ENCODE data around the gene BTBD18. TPM values are rescaled to one million over a fixed set of nuclear protein-coding genes. Genes with fewer than 3 reads are reported as not detected.

The BTBD18 gene
- total RNA-seq, 1 donor from 2014 or later, result not detected

- TF ChIP-seq CTCF (conservative IDR thresholded peaks at IDR 0.05), result no peak
- DNase-seq (ENCODE audit: low read depth, low spot score), result no peak
- peak overlapping the region; percentile 88 for H3K27ac Mint-ChIP-seq (ENCODE audit: unreplicated experiment)
- H3K36me3 Mint-ChIP-seq (ENCODE audit: low read depth), result peaks cover 4% of the 10 kb centered on the region
- H3K4me1 Mint-ChIP-seq, result peaks cover 77% of the 10 kb centered on the region
- H3K9me3 Mint-ChIP-seq, result no peaks in the 10 kb centered on the region
- peak overlapping the region; percentile 74 for H3K4me3 Mint-ChIP-seq
- no peaks in the 10 kb centered on the region for H3K27me3 Mint-ChIP-seq (ENCODE audit: low read depth)
These were observed 23.9 kb upstream of the BTBD18 start for GRCh38 chr11:57775491-57775890.

GRCh38 chr11:57773026-57773598, 21.5 kb upstream of the BTBD18 start:
- no peak for TF ChIP-seq CTCF (conservative IDR thresholded peaks at IDR 0.05)
- Mint-ChIP-seq H3K9me3 (no peaks in the 10 kb centered on the region), H3K27me3 (ENCODE audit: low read depth) (no peaks in the 10 kb centered on the region), H3K36me3 (ENCODE audit: low read depth) (peaks cover 4% of the 10 kb centered on the region), H3K4me3 (no peak overlapping the region), H3K27ac (ENCODE audit: unreplicated experiment) (no peak overlapping the region), H3K4me1 (peaks cover 64% of the 10 kb centered on the region)
- DNase-seq (ENCODE audit: low read depth, low spot score), result no peak

GRCh38 chr11:57772562-57772961, 20.9 kb upstream of the BTBD18 start:
- no peaks in the 10 kb centered on the region for H3K9me3 Mint-ChIP-seq
- H3K27ac Mint-ChIP-seq (ENCODE audit: unreplicated experiment), result no peak overlapping the region
- H3K36me3 Mint-ChIP-seq (ENCODE audit: low read depth), result peaks cover 4% of the 10 kb centered on the region
- H3K4me3 Mint-ChIP-seq, result no peak overlapping the region
- H3K27me3 Mint-ChIP-seq (ENCODE audit: low read depth), result no peaks in the 10 kb centered on the region
- TF ChIP-seq CTCF (conservative IDR thresholded peaks at IDR 0.05), result no peak
- H3K4me1 Mint-ChIP-seq, result peaks cover 62% of the 10 kb centered on the region
- no peak for DNase-seq (ENCODE audit: low read depth, low spot score)

- H3K9me3 Mint-ChIP-seq, result no peaks in the 10 kb centered on the region
- H3K4me1 Mint-ChIP-seq, result peaks cover 59% of the 10 kb centered on the region
- no peaks in the 10 kb centered on the region for H3K27me3 Mint-ChIP-seq (ENCODE audit: low read depth)
- no peak overlapping the region for H3K4me3 Mint-ChIP-seq
- no peak for TF ChIP-seq CTCF (conservative IDR thresholded peaks at IDR 0.05)
- H3K36me3 Mint-ChIP-seq (ENCODE audit: low read depth), result peaks cover 7% of the 10 kb centered on the region
- H3K27ac Mint-ChIP-seq (ENCODE audit: unreplicated experiment), result no peak overlapping the region
- no peak for DNase-seq (ENCODE audit: low read depth, low spot score)
These were observed 19.7 kb upstream of the BTBD18 start for GRCh38 chr11:57771365-57771764.

GRCh38 chr11:57770793-57771192, 19.2 kb upstream of the BTBD18 start:
- no peak overlapping the region for H3K4me3 Mint-ChIP-seq
- peaks cover 57% of the 10 kb centered on the region for H3K4me1 Mint-ChIP-seq
- no peaks in the 10 kb centered on the region for H3K9me3 Mint-ChIP-seq
- TF ChIP-seq CTCF (conservative IDR thresholded peaks at IDR 0.05), result no peak
- peaks cover 8% of the 10 kb centered on the region for H3K36me3 Mint-ChIP-seq (ENCODE audit: low read depth)
- DNase-seq (ENCODE audit: low read depth, low spot score), result no peak
- no peaks in the 10 kb centered on the region for H3K27me3 Mint-ChIP-seq (ENCODE audit: low read depth)
- no peak overlapping the region for H3K27ac Mint-ChIP-seq (ENCODE audit: unreplicated experiment)

Data from neural crest cell (in vitro differentiated cells).